NAMALWA (cell line): ENCODE measurements around the gene GLI1.
"Not testable (repeated sequence)": the region's sequence is repeated elsewhere in the genome, so short reads cannot be mapped to it uniquely, and the experiment has no call there.

Source experiments
- DNase-seq: peaks from one replicate; pipeline ENCODE4 v3.0.0-alpha.2; 2015; ENCODE audit warnings: low spot score

Gene GLI1

GRCh38 chr12:57498132-57498502 lies 38.5 kb downstream of the GLI1 start:
- DNase-seq, result no peak

GRCh38 chr12:57498571-57498970 lies 39.0 kb downstream of the GLI1 start:
- no peak for DNase-seq

GRCh38 chr12:57500213-57500612 lies 40.6 kb downstream of the GLI1 start:
- no peak for DNase-seq

- DNase-seq, result not testable (repeated sequence)
Measured at GRCh38 chr12:57502311-57502969, 42.9 kb downstream of the GLI1 start.

- not testable (repeated sequence) for DNase-seq
Measured at GRCh38 chr12:57506541-57506940, 47.0 kb downstream of the GLI1 start.

- DNase-seq, result not testable (repeated sequence)
Measured at GRCh38 chr12:57507796-57508195, 48.2 kb downstream of the GLI1 start.

GRCh38 chr12:57511161-57511560 lies 51.6 kb downstream of the GLI1 start:
- DNase-seq, result no peak

- no peak for DNase-seq
Measured at GRCh38 chr12:57511588-57512325, 52.2 kb downstream of the GLI1 start.

GRCh38 chr12:57512665-57513064 lies 53.1 kb downstream of the GLI1 start:
- DNase-seq, result no peak

GRCh38 chr12:57513266-57513665 lies 53.7 kb downstream of the GLI1 start:
- DNase-seq, result no peak

- DNase-seq, result not testable (repeated sequence)
Measured at GRCh38 chr12:57513677-57514076, 54.1 kb downstream of the GLI1 start.

- not testable (repeated sequence) for DNase-seq
Measured at GRCh38 chr12:57514246-57514645, 54.7 kb downstream of the GLI1 start.

- DNase-seq, result no peak
Measured at GRCh38 chr12:57514720-57515407, 55.3 kb downstream of the GLI1 start.

- DNase-seq, result no peak
Measured at GRCh38 chr12:57515408-57515933, 55.9 kb downstream of the GLI1 start.

- DNase-seq, result no peak
Measured at GRCh38 chr12:57515934-57516541, 56.5 kb downstream of the GLI1 start.

GRCh38 chr12:57516617-57517153 lies 57.1 kb downstream of the GLI1 start:
- no peak for DNase-seq

- DNase-seq, result no peak
Measured at GRCh38 chr12:57517187-57517586, 57.6 kb downstream of the GLI1 start.

GRCh38 chr12:57517718-57518117 lies 58.1 kb downstream of the GLI1 start:
- not testable (repeated sequence) for DNase-seq

GRCh38 chr12:57518176-57518919 lies 58.8 kb downstream of the GLI1 start:
- no peak for DNase-seq

- DNase-seq, result peak; percentile 82
Measured at GRCh38 chr12:57518920-57519795, 59.6 kb downstream of the GLI1 start.

- DNase-seq, result no peak
Measured at GRCh38 chr12:57519796-57520052, 60.1 kb downstream of the GLI1 start.
